GM12891 (cell line): ENCODE results near the gene CRNKL1.

Source experiments
- PAX5 ChIP-seq: IDR thresholded peaks from 2 replicates; pipeline ENCODE4 v1.6.1; 2011; ENCODE audit warnings: low read length, moderate library complexity, mild to moderate bottlenecking; ENCODE audit not compliant: insufficient read depth, severe bottlenecking
- POLR2A ChIP-seq: IDR thresholded peaks from 2 replicates; pipeline ENCODE4 v1.6.1; 2011; ENCODE audit warnings: low read depth, low read length, control low read depth
- POLR2AphosphoS5 ChIP-seq: IDR thresholded peaks from 2 replicates; pipeline ENCODE4 v1.6.1; 2011; ENCODE audit warnings: low read depth, low read length, control low read depth
- SPI1 ChIP-seq: IDR thresholded peaks from 2 replicates; pipeline ENCODE4 v1.6.1; 2011; ENCODE audit warnings: low read depth, low read length, control low read depth
- TAF1 ChIP-seq: IDR thresholded peaks from 2 replicates; pipeline ENCODE4 v1.6.1; 2011; ENCODE audit warnings: low read depth, low read length, control low read depth

DNA sequence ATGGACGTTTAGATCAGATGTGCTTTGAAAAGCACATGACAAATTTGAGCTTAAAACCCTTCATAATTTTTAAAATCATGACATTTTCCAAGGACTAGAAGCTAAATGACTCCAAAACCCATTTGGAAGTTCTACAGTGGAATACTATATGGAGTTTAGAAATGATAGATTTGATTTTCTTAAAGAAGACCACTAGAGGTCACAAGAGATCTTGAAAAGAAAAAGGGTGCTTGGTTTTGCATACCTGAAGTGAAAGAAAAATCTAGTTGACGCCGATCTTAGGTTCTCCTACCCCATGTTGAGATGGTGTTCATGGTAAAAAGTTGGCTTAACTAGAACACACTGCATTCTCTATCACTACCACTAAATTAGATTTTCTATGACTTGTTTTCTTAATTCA is 31.5 kb upstream of the CRNKL1 start:
- TF ChIP-seq TAF1: no peak
- TF ChIP-seq POLR2A: no peak
- TF ChIP-seq PAX5: no peak
- TF ChIP-seq POLR2AphosphoS5: no peak
- no peak for TF ChIP-seq SPI1
